ENCODE measurements around the gene PPP1R12B.
"Not testable (repeated sequence)": the region's sequence is repeated elsewhere in the genome, so short reads cannot be mapped to it uniquely, and the experiment has no call there.

- not testable (repeated sequence) for TF ChIP-seq EZH2phosphoT487, EZH2 (IDR thresholded peaks at IDR 0.05)
- TF ChIP-seq, protein P1, sequence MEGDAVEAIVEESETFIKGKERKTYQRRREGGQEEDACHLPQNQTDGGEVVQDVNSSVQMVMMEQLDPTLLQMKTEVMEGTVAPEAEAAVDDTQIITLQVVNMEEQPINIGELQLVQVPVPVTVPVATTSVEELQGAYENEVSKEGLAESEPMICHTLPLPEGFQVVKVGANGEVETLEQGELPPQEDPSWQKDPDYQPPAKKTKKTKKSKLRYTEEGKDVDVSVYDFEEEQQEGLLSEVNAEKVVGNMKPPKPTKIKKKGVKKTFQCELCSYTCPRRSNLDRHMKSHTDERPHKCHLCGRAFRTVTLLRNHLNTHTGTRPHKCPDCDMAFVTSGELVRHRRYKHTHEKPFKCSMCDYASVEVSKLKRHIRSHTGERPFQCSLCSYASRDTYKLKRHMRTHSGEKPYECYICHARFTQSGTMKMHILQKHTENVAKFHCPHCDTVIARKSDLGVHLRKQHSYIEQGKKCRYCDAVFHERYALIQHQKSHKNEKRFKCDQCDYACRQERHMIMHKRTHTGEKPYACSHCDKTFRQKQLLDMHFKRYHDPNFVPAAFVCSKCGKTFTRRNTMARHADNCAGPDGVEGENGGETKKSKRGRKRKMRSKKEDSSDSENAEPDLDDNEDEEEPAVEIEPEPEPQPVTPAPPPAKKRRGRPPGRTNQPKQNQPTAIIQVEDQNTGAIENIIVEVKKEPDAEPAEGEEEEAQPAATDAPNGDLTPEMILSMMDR (IDR thresholded peaks at IDR 0.05): not testable (repeated sequence)
These were observed 58.9 kb downstream of the PPP1R12B start for GRCh38 chr1:202407378-202407777.

Measured in neural progenitor cell (in vitro differentiated cells).